IMR-90 (cell line): ENCODE measurements around the gene NSD2. TPM values are rescaled to one million over a fixed set of nuclear protein-coding genes. Genes with fewer than 3 reads are reported as not detected.

ENCODE experiments used
- ATAC-seq: fragments of 200-7000 bp; cut with Tn5 transposase; 2 replicates; pipeline ENCODE4 v1.9.1; 2020; ENCODE audit warnings: low read depth, mild to moderate bottlenecking, moderate library complexity
- BruUV-seq: library from RNA; stranded (reverse); fragments of 400-500 nt; replicated peaks from 2 replicates; lab custom pipeline; 2021; lab: Mats Ljungman, UMichigan
- CTCF ChIA-PET: fragments of 300-600 bp; formaldehyde crosslinking; extraction: SDS; loops from one replicate; lab custom pipeline; 2021; ENCODE audit warnings: antibody characterized with exemption; lab: Yijun Ruan, JAX
- POLR2A ChIA-PET: fragments of 300-600 bp; sonication (Branson Sonifier 250); formaldehyde crosslinking; loops from one replicate; lab custom pipeline; 2022; ENCODE audit warnings: antibody characterized with exemption; ENCODE audit not compliant: unreplicated experiment; lab: Charles Lee
- DNase-seq: peaks from one replicate; pipeline ENCODE4 v3.0.0; 2013
- H2AFZ ChIP-seq: replicated peaks from 2 replicates; pipeline ENCODE3; 2013; ENCODE audit warnings: low read length, mild to moderate bottlenecking; ENCODE audit not compliant: poor library complexity
- H2AK5ac ChIP-seq: 2 replicates; pipeline ENCODE4 v1.6.1; 2013; ENCODE audit warnings: low read depth, low read length, inconsistent platforms
- H2AK9ac ChIP-seq: replicated peaks from 2 replicates; pipeline ENCODE3; 2013; ENCODE audit warnings: mild to moderate bottlenecking, low read depth, low read length, moderate library complexity; ENCODE audit not compliant: poor library complexity
- H2BK120ac ChIP-seq: 2 replicates; pipeline ENCODE4 v1.6.1; 2013; ENCODE audit warnings: low read depth, low read length, inconsistent platforms
- H2BK15ac ChIP-seq: 3 replicates; pipeline ENCODE4 v1.6.1; 2013; ENCODE audit warnings: low read depth, low read length, inconsistent platforms
- H2BK20ac ChIP-seq: 2 replicates; pipeline ENCODE4 v1.6.1; 2013; ENCODE audit warnings: low read depth, mild to moderate bottlenecking, inconsistent platforms, low read length, moderate library complexity
- H2BK5ac ChIP-seq: 2 replicates; pipeline ENCODE4 v1.6.1; 2013; ENCODE audit warnings: mild to moderate bottlenecking, low read depth, low read length, inconsistent platforms; ENCODE audit not compliant: poor library complexity, severe bottlenecking
- H3K14ac ChIP-seq: replicated peaks from 2 replicates; pipeline ENCODE4 v1.6.1; 2013; ENCODE audit warnings: low read depth, low read length, inconsistent platforms
- H3K18ac ChIP-seq: 2 replicates; pipeline ENCODE4 v1.6.1; 2013; ENCODE audit warnings: low read depth, low read length, control low read depth
- H3K23ac ChIP-seq: 2 replicates; pipeline ENCODE4 v1.6.1; 2013; ENCODE audit warnings: low read depth, low read length, inconsistent platforms
- H3K27ac ChIP-seq: 2 replicates; pipeline ENCODE4 v1.5.1; 2013; ENCODE audit warnings: mild to moderate bottlenecking, control low read depth, low read length; ENCODE audit not compliant: insufficient read depth
- H3K27me3 ChIP-seq: 2 replicates; pipeline ENCODE4 v1.6.1; 2013; ENCODE audit warnings: low read length; ENCODE audit not compliant: control insufficient read depth, insufficient read depth
- H3K36me3 ChIP-seq: 2 replicates; pipeline ENCODE4 v1.6.1; 2013; ENCODE audit warnings: low read length, mixed read lengths; ENCODE audit not compliant: control insufficient read depth, insufficient read depth
- H3K4ac ChIP-seq: 2 replicates; pipeline ENCODE4 v1.6.1; 2013; ENCODE audit warnings: low read depth, low read length, inconsistent platforms
- H3K4me1 ChIP-seq: 2 replicates; pipeline ENCODE4 v1.6.1; 2013; ENCODE audit warnings: low read length, mixed read lengths; ENCODE audit not compliant: control insufficient read depth, insufficient read depth
- H3K4me2 ChIP-seq: 2 replicates; pipeline ENCODE4 v1.6.1; 2013; ENCODE audit warnings: low read depth, mild to moderate bottlenecking, control low read depth, low read length, moderate library complexity
- H3K4me3 ChIP-seq: 2 replicates; pipeline ENCODE4 v1.5.1; 2013; ENCODE audit warnings: low read depth, mild to moderate bottlenecking, control low read depth, low read length, moderate library complexity; ENCODE audit not compliant: insufficient read depth
- H3K56ac ChIP-seq: 2 replicates; pipeline ENCODE4 v1.6.1; 2013; ENCODE audit warnings: low read length, inconsistent platforms; ENCODE audit not compliant: insufficient read depth; ENCODE audit errors: extremely low read depth
- H3K79me1 ChIP-seq, 2 experiments: 2 replicates each; pipeline ENCODE4 v1.6.1; 2013; ENCODE audit warnings: low read length in 2 of 2, inconsistent platforms in 1 of 2, low read depth in 1 of 2
- H3K9ac ChIP-seq: 2 replicates; pipeline ENCODE4 v1.6.1; 2013; ENCODE audit warnings: low read depth, low read length, control low read depth
- H3K9me1 ChIP-seq: 2 replicates; pipeline ENCODE4 v1.6.1; 2013; ENCODE audit warnings: low read length, inconsistent platforms; ENCODE audit not compliant: insufficient read depth
- H3K9me3 ChIP-seq: 2 replicates; pipeline ENCODE4 v1.6.1; 2013; ENCODE audit warnings: low read length; ENCODE audit not compliant: control insufficient read depth, insufficient read depth
- H4K20me1 ChIP-seq: 2 replicates; pipeline ENCODE4 v1.6.1; 2013; ENCODE audit warnings: low read length, inconsistent platforms; ENCODE audit not compliant: insufficient read depth
- H4K5ac ChIP-seq: 2 replicates; pipeline ENCODE4 v1.6.1; 2013; ENCODE audit warnings: mild to moderate bottlenecking, low read depth, low read length, control low read depth
- H4K8ac ChIP-seq, 2 experiments: 2 replicates each; pipeline ENCODE4 v1.6.1; 2013; ENCODE audit warnings: low read depth in 2 of 2, low read length in 2 of 2, control low read depth in 1 of 2, inconsistent platforms in 1 of 2
- H4K91ac ChIP-seq: 2 replicates; pipeline ENCODE4 v1.6.1; 2013; ENCODE audit warnings: low read depth, low read length, inconsistent platforms; ENCODE audit not compliant: insufficient read depth
- BHLHE40 ChIP-seq: fragments of 150-350 bp; IDR thresholded peaks from 2 replicates; pipeline ENCODE4 v1.6.1; 2016; ENCODE audit warnings: mild to moderate bottlenecking, low read depth, low read length
- CEBPB ChIP-seq: IDR thresholded peaks from 2 replicates; pipeline ENCODE4 v1.6.1; 2012; ENCODE audit warnings: low read depth, low read length, improper control_type of control experiment
- CHD1 ChIP-seq: IDR thresholded peaks from 2 replicates; pipeline ENCODE4 v1.6.1; 2012; ENCODE audit warnings: low read depth, low read length, improper control_type of control experiment
- ELK1 ChIP-seq: fragments of 150-350 bp; IDR thresholded peaks from 2 replicates; pipeline ENCODE4 v1.6.1; 2016; ENCODE audit warnings: low read depth, mild to moderate bottlenecking, low read length, moderate library complexity, borderline replicate concordance
- FOS ChIP-seq: fragments of 150-350 bp; IDR thresholded peaks from 2 replicates; pipeline ENCODE4 v1.6.1; 2016; ENCODE audit warnings: low read depth, low read length
- MAFK ChIP-seq: IDR thresholded peaks from 2 replicates; pipeline ENCODE4 v1.6.1; 2012; ENCODE audit warnings: low read depth, low read length, improper control_type of control experiment
- MAZ ChIP-seq: IDR thresholded peaks from 2 replicates; pipeline ENCODE4 v1.6.1; 2012; ENCODE audit warnings: low read depth, mild to moderate bottlenecking, low read length, improper control_type of control experiment, moderate library complexity, borderline replicate concordance
- MXI1 ChIP-seq: IDR thresholded peaks from 2 replicates; pipeline ENCODE4 v1.6.1; 2012; ENCODE audit warnings: low read depth, mild to moderate bottlenecking, low read length, moderate library complexity, borderline replicate concordance
- NFE2L2 ChIP-seq: fragments of 150-350 bp; IDR thresholded peaks from 2 replicates; pipeline ENCODE4 v1.6.1; 2016; ENCODE audit warnings: low read depth, mild to moderate bottlenecking, low read length
- POLR2A ChIP-seq: IDR thresholded peaks from 2 replicates; pipeline ENCODE4 v1.6.1; 2012; ENCODE audit warnings: mild to moderate bottlenecking, low read depth, low read length
- RAD21 ChIP-seq: IDR thresholded peaks from 2 replicates; pipeline ENCODE4 v1.6.1; 2012; ENCODE audit warnings: low read length, improper control_type of control experiment
- RCOR1 ChIP-seq: IDR thresholded peaks from 2 replicates; pipeline ENCODE4 v1.6.1; 2012; ENCODE audit warnings: mild to moderate bottlenecking, low read length, improper control_type of control experiment; ENCODE audit not compliant: insufficient replicate concordance
- RFX5 ChIP-seq: IDR thresholded peaks from 2 replicates; pipeline ENCODE4 v1.8.0; 2012; ENCODE audit warnings: low read depth, mild to moderate bottlenecking, low read length, moderate library complexity
- SMC3 ChIP-seq: fragments of 150-350 bp; IDR thresholded peaks from 2 replicates; pipeline ENCODE4 v1.6.1; 2016; ENCODE audit warnings: low read depth, mild to moderate bottlenecking, antibody characterized with exemption, low read length, moderate library complexity
- USF2 ChIP-seq: fragments of 150-350 bp; IDR thresholded peaks from 2 replicates; pipeline ENCODE4 v1.6.1; 2017; ENCODE audit warnings: mild to moderate bottlenecking, antibody characterized with exemption, low read length, low read depth
- WGBS, 2 experiments: methylation state at CpG; one replicate each; pipeline versions ENCODE4 v1.1.5 to v1.1.7; 2013; ENCODE audit warnings: missing lambda C conversion rate in 2 of 2; ENCODE audit not compliant: insufficient read length in 1 of 2; ENCODE audit errors: extremely low coverage in 2 of 2; 5-methylcytosine and 5-hydroxymethylcytosine counted together
- dilution Hi-C: fragments of 300-500 bp; cut with HindIII; formaldehyde crosslinking; loops from one replicate; pipeline ENCODE4 v1.14.3; 2018; ENCODE audit warnings: low sequenced_read_pairs; ENCODE audit not compliant: unreplicated experiment
- in situ Hi-C: fragments of 300-500 bp; cut with MboI; formaldehyde crosslinking; loops from 3 replicates; pipeline ENCODE4 v1.14.3; 2019; ENCODE audit warnings: low sequenced_read_pairs, inconsistent platforms, mixed read lengths
- intact Hi-C: fragments of 100-400 bp; cut with micrococcal nuclease; formaldehyde crosslinking; loops from 2 replicates; pipeline ENCODE4 v1.10.0; 2022
- polyA plus RNA-seq, 3 experiments: library from polyadenylated mRNA; depleted of rRNA; stranded (reverse); fragments of >200 nt; gene quantifications; 2 replicates each; pipeline ENCODE4 v1.2.3, GENCODE V29; 2012; ENCODE audit warnings: low replicate concordance in 1 of 3
- total RNA-seq: library from RNA; depleted of rRNA; stranded (reverse); fragments of >200 nt; gene quantifications from 2 replicates; pipeline ENCODE4 v1.2.3, GENCODE V29; 2012

NSD2 gene
- total and polyA plus RNA-seq, 2 of the 4 experiments (the other 2 are of a cell fraction): 35.9 to 68.1 TPM

GRCh38 chr4:1862055-1862911 is 8.9 kb upstream of the NSD2 start:
- Histone ChIP-seq H3K79me1 (peaks cover 3 to 11% of the 10 kb centered on the region in 2 experiments), H3K56ac (no peak overlapping the region), H4K5ac (no peak overlapping the region), H3K23ac (no peak overlapping the region), H3K4ac (no peak overlapping the region), H3K9me1 (no peaks in the 10 kb centered on the region; the same call in 1 of the 2 replicates), H3K36me3 (no peaks in the 10 kb centered on the region), H3K18ac (no peak overlapping the region), H2BK15ac (no peak overlapping the region), H2BK20ac (no peak overlapping the region), H4K20me1 (no peaks in the 10 kb centered on the region), H3K4me1 (peaks cover 3% of the 10 kb centered on the region), H2BK5ac (no peak overlapping the region), H3K9me3 (no peaks in the 10 kb centered on the region), H3K9ac (no peak overlapping the region), H2AK5ac (no peak overlapping the region; the same call in 1 of the 2 replicates), H2AK9ac (no peak overlapping the region), H3K14ac (no peak overlapping the region), H3K27me3 (peaks cover 2% of the 10 kb centered on the region; the same call in 1 of the 2 replicates), H4K8ac (no peak overlapping the region), H2AFZ (peak overlapping the region; percentile 67), H3K27ac (no peak overlapping the region), H2BK120ac (no peak overlapping the region), H3K4me2 (no peak overlapping the region), H3K4me3 (no peak overlapping the region), H4K91ac (no peak overlapping the region)
- CTCF ChIA-PET: no interaction called here
- POLR2A ChIA-PET: no interaction called here
- BruUV-seq: no TSS peak
- DNase-seq: no peak
- intact Hi-C loops: no loop called here
- no peak for ATAC-seq
- dilution Hi-C loops: no loop called here
- in situ Hi-C loops: no loop called here
- 66% methylated on average over 4 of the region's 45 CpGs; no CpG with 5 or more reads in 1 of the 2 experiments for WGBS, 2 experiments
- TF ChIP-seq CHD1 (no peak), SMC3 (no peak), USF2 (no peak), FOS (no peak), MAFK (no peak), MAZ (no peak), RCOR1 (no peak), NFE2L2 (no peak), MXI1 (no peak), ELK1 (no peak), RAD21 (no peak), POLR2A (no peak), CEBPB (no peak), RFX5 (no peak), BHLHE40 (no peak)
